GM18951 (cell line): Measurements from ENCODE around the gene PTPN2.

Experiments
- POLR2A ChIP-seq: IDR thresholded peaks from 4 replicates; pipeline ENCODE4 v1.6.1; 2011; ENCODE audit warnings: mild to moderate bottlenecking; ENCODE audit not compliant: insufficient read length, insufficient read depth; ENCODE audit errors: extremely low read depth
- in situ Hi-C: fragments of 300-500 bp; cut with MboI; formaldehyde crosslinking; loops from one replicate; pipeline ENCODE4 v1.12.0; 2022; ENCODE audit warnings: low sequenced_read_pairs, mixed read lengths, inconsistent platforms; ENCODE audit not compliant: unreplicated experiment

Gene PTPN2

GRCh38 chr18:12819841-12820240 lies 64.2 kb downstream of the PTPN2 start:
- TF ChIP-seq POLR2A = no peak
- in situ Hi-C loops = no loop called here

DNA sequence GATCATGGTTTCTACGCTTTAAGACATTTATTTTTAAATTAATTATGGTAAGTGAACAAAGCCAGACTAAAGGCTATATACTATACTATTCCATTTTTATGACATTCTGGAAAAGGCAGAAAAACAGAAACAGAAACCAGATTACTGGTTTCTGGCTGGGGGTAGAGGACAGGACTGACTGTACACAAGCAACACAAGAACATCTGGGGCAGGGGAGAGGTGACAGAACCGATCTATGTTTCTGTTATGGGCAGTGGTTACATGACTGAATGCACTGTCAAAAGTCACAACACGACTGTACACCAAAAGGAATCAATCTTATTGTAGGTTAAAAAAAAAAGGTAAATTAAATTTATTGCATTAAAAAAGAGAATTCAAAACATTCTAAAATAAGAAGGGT lies 64.7 kb downstream of the PTPN2 start:
- in situ Hi-C loops = no loop called here
- no peak for TF ChIP-seq POLR2A

DNA sequence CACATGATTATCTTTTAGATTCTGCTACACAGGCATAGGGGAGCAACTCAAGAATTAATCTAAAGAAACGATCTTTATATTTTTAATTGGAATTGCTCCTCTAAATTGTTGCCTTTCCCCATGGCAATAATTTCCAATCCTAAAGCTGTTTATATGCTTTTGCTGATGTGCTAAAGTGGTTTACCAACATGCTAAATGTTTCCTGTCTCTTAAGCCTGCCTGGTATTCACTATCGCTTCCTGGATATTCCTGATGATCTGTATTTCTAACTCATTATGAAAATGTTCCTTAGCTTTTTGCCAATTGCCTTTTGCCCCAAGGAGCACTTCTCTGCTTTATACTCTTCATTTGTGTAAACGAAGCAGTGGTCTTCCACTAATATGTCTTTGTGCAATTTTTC lies 65.8 kb downstream of the PTPN2 start:
- in situ Hi-C loops = no loop called here
- no peak for TF ChIP-seq POLR2A

GRCh38 chr18:12816451-12816850 lies 67.6 kb downstream of the PTPN2 start:
- in situ Hi-C loops = no loop called here

DNA sequence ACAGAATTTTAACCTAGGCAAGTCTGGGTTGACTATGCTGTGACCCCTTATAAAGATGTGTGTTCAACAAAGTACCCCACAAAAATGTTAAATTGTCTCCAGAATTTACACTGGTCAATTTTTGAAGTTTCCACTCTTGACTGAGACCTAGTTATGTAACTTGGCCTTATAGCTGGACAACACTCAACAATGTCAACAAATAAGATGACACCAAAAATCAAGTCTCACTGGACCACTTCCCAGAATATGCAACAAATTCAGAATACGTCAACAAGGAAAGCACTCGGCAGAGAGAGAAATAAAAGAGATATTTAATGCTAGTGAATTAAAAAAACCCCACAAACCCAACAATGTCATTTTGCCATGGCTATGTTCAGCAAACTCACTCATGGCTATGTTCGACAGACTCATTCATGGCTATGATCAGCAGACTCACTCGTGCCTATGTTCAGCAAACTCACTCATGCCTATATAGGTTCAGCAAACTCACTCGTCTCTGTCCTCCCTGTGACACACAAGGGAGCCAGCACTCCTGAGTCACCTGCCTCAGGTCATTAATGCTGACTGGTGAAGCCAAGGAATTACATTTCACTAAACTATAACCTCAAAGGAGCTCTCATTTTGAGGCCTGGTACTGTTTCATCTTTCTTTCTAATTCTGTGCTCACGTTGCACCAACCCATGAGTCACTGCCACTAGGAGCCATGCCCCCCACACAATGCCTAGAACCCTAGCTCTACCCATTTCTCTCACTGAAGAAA lies 72.7 kb downstream of the PTPN2 start:
- in situ Hi-C loops = no loop called here
- no peak for TF ChIP-seq POLR2A

More at GRCh38 chr18:12816451-12816850, 67.6 kb downstream of the PTPN2 start:
- TF ChIP-seq POLR2A = no peak

- no peak for TF ChIP-seq POLR2A
- in situ Hi-C loops = no loop called here
Measured at GRCh38 chr18:12803069-12803936, 80.7 kb downstream of the PTPN2 start.

DNA sequence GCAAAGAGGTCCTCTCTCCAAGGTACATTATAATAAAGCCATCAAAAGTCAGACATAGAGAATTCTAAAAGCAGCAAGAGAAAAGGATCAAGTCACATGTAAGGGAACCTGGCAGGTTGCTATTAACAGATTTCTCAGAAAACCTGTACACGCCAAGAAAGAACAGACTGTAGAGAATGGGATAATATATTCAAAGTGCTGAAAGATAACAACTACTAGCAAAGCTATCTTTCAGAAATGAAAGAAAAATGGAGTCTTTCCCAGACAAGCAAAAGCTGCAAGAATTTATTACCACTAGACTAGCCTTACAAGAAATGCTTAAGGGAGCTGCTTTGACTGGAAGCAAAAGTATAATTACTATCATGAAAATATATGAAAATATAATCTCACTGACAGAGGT lies 81.5 kb downstream of the PTPN2 start:
- in situ Hi-C loops = no loop called here
- no peak for TF ChIP-seq POLR2A

DNA sequence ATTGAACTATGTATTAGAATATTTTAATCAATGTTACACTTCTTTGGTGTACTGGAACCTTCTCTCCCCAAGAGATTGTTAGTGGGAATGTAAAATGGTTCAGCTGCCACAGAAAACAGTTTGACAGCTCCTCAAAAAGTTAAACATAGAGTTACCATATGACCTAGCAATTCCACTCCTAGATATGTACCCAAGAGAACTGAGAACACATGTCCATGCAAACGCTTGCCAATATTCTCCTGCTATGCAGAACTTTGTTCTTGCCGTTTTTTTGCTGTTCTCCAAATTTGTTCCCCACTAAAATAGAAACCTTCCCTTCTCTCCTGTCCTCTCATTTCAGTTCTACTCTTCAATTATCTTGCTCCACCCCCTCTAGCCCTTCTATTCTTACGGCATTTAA lies 87.6 kb downstream of the PTPN2 start:
- no peak for TF ChIP-seq POLR2A
- in situ Hi-C loops = no loop called here

- TF ChIP-seq POLR2A = no peak
- in situ Hi-C loops = no loop called here
Measured at GRCh38 chr18:12791610-12792009, 92.4 kb downstream of the PTPN2 start.

DNA sequence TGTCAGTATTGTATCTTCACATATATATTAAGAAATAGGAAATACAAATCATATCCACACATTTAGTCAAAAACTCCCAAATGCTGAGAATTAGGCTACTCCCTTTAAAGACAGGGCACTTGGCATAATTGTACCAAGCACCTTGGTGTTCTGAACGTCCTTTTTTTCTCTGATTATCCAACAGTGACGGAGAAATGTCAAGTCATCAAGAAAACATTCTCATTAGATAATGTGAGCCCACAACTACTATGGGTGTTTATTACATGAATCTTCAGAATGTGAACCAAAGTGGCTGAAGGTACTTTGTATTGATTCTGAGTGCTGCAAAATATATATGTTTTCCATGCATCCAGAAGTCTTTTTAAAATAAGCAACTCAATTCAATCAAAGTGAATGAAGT lies 97.4 kb downstream of the PTPN2 start:
- TF ChIP-seq POLR2A = no peak
- in situ Hi-C loops = no loop called here

GRCh38 chr18:12783524-12783923 lies 100.5 kb downstream of the PTPN2 start:
- in situ Hi-C loops = no loop called here
- TF ChIP-seq POLR2A = no peak

- no peak for TF ChIP-seq POLR2A
- in situ Hi-C loops = no loop called here
Measured at GRCh38 chr18:12782521-12782920, 101.5 kb downstream of the PTPN2 start.

DNA sequence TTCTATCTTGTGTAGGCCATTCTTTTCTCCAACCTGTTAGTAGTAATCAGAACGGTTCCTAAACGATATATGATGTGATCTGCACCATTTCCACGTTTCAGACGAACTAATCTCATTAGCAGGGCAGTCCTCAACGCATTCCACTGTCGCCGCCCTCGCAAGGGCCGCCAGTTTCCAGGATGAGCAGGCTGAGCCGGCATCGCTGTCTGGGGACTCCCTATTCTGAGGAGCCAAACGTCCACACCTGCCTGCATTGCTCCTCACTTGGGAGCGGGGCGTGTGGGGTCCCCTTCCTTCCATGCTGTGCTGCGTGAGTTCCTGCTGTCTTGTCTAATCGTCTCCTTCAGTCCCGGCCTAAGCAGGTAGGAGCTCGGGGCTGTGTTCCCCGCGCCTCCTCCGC lies 104.6 kb downstream of the PTPN2 start:
- in situ Hi-C loops = no loop called here
- TF ChIP-seq POLR2A = no peak

DNA sequence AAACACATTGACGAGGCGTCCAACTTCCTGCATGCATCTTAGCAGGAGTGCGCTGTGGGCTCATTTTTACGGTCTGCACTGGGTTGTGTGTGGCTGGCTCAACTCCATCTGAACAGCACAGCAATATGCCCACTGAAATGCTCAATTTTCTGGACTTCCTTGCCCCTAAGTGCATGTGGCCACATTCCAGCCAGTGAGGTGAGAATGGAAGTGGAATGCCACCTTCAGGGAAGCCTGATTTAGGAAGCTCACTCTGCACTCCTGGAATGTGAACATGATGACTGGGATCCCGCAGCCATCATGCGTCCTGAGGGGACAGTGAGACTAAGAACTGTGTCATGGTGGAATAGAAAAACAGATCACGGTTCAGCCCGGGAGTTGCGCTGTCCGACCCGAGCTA lies 105.0 kb downstream of the PTPN2 start:
- no peak for TF ChIP-seq POLR2A
- in situ Hi-C loops = no loop called here
